GM12875 (cell line): Measurements from ENCODE around the gene AKR1E2.

ENCODE experiments used
- H3K4me3 ChIP-seq: one replicate; pipeline ENCODE4 v1.5.1; 2011; ENCODE audit warnings: low read depth, low read length, control low read depth
- TF ChIP-seq, protein P1 (sequence below): IDR thresholded peaks from 2 replicates; pipeline ENCODE4 v1.5.1; 2011; ENCODE audit warnings: low read depth, mild to moderate bottlenecking, control low read depth, inconsistent platforms, low read length, moderate library complexity, borderline replicate concordance; ENCODE audit not compliant: insufficient read depth

The AKR1E2 gene

DNA sequence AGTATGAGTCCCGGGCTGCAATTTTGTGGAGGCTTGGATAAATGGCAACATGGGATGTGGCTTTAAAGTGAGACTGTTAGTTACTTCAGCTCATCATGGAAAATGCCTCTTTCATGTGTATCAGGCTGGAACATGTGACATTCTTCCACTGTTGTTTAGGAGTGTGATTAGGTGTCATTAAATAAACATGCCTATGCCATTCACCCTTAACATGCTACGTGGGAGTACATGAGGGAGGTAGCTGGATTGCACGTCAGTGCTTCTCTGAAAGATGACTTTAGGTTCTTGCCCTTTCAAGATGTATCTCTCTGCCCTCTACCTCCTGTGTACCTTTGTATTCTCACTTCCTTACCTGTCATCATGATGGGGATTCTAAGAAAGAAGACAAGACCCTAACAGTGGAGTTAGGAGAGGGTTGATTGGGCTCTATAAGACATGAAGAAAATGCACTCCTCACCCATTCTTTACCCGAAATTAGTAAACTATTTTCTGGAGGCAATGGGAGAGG lies 8.9 kb downstream of the AKR1E2 start:
- H3K4me3 ChIP-seq: no peak overlapping the region
- TF ChIP-seq, protein P1, sequence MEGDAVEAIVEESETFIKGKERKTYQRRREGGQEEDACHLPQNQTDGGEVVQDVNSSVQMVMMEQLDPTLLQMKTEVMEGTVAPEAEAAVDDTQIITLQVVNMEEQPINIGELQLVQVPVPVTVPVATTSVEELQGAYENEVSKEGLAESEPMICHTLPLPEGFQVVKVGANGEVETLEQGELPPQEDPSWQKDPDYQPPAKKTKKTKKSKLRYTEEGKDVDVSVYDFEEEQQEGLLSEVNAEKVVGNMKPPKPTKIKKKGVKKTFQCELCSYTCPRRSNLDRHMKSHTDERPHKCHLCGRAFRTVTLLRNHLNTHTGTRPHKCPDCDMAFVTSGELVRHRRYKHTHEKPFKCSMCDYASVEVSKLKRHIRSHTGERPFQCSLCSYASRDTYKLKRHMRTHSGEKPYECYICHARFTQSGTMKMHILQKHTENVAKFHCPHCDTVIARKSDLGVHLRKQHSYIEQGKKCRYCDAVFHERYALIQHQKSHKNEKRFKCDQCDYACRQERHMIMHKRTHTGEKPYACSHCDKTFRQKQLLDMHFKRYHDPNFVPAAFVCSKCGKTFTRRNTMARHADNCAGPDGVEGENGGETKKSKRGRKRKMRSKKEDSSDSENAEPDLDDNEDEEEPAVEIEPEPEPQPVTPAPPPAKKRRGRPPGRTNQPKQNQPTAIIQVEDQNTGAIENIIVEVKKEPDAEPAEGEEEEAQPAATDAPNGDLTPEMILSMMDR: no peak

DNA sequence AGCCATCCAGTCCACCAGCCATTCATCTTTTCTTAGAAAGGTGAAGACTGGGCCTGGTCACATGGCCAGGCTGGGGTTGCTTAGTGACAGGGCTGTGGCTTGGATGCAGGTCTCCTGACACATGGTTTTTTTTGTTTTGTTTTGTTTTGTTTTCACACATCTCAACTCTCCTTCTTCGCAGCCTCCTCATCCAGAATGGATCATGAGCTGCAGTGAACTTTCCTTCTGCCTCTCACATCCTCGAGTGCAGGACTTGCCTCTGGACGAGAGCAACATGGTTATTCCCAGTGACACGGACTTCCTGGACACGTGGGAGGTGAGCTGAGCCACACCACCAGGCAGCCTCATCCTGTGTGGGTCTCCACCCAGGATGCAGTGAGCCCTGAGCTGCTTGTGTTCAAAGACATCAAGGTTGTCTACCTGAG lies 9.5 kb downstream of the AKR1E2 start:
- no peak overlapping the region for H3K4me3 ChIP-seq
- TF ChIP-seq, protein P1: no peak

DNA sequence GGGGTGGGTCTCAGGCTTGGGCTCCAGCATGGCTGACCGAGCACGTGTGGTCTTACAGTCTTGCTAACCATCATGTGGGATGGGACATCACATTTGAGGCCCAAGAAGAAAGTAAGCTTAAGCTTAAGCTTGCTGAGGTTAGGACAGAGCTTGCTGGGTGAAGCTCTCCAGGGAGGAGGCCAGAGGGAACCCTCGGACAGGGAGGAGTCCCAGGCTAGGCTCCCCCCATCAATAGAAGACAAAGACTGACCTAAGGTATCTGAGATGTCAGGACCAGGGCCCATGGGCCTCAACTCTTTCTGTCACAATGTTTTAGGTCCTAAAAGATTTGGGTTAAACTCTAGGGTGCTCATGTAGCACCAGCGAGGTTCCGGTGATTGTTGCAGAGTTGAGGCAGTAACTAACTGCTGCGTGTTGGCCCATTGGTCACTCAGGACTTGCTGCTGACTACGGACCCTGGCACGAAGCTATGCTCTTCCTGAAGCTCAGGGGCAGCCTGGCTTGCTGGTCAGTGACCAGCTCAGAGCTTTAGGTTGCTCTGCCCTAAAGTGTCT lies 10.5 kb downstream of the AKR1E2 start:
- TF ChIP-seq, protein P1: no peak
- no peak overlapping the region for H3K4me3 ChIP-seq

DNA sequence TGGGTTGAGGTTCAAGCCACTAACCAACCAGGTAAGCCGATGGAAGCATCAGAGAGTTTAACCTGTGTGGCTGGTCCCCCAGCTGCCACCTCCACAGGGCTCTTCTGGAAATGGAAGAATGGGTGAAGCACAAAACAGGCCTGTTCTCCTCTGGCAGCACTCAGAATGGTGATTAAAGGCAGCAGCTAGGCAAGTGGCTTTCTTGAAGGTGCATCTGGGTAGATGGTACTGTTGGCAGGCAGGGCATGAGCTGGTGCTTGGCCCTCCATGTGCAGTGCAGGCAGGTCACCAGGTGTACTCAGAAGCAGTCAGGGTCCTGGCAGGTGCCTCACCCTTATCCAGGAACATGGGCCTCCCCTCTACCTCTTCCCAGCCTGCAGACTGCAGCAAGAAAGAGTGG lies 11.5 kb downstream of the AKR1E2 start:
- H3K4me3 ChIP-seq: no peak overlapping the region
- TF ChIP-seq, protein P1: no peak

DNA sequence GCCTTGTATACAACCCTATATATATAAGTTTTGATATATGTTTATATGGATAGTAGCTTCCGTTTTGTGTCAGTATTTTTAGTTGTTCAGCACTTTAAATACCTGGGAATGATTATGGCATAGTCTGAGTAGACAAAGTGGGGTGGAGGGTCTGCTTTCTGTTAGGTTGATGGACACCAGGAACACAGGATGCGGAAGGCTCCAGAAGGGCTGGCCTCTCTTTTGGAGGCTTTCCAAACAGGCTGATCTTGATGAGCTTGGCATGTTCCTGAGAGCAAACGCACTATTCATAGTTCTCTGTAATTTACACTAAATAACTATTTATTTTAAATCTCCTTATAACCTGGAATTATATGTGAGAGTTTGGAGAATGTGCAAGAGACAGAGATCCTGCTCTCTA lies 12.7 kb downstream of the AKR1E2 start:
- TF ChIP-seq, protein P1: no peak
- no peak overlapping the region for H3K4me3 ChIP-seq

DNA sequence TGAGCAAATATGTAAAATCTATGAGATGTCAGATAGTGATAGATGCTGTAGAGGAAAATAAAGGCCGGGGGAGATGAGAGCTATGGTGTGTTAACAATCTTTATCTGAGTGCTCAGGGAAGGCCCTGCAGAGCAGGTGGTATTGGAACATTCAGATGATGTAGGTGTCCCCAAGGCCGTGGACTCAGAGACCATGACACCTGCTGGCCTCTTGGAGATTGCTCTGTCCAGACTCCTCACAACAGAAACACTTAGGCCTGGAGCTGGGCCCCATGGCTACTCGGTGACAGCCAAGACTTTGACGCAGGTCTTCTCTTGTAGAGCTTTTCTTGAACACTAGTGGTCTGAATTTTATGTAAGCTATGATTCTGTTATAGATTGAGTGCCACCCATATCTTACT lies 13.3 kb downstream of the AKR1E2 start:
- TF ChIP-seq, protein P1: no peak
- no peak overlapping the region for H3K4me3 ChIP-seq

DNA sequence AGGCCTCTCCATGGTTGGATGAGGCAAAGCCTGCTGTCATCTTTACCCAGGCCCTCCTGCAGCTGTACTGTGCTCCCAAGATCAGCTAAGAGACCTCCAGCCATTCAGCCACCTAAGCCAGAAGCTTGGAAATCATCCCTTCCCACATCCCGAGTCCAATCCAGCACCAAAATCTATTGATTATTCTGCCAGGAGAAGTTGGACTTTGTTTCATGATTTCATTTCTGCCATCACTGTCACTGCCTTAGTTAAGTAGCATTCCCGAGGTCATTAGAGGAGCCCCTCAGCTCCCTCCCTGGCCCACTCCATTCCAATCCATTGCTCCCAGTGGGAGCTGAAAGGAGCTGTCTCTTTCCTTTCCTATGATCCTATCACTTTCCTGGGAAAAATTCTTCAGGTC lies 14.1 kb downstream of the AKR1E2 start:
- no peak overlapping the region for H3K4me3 ChIP-seq

More for the DNA sequence above, 14.1 kb downstream of the AKR1E2 start:
- TF ChIP-seq, protein P1: no peak
